Epithelial cell of esophagus (primary cell): ENCODE results near the gene PPARD.
"Not testable (repeated sequence)": the region's sequence is repeated elsewhere in the genome, so short reads cannot be mapped to it uniquely, and the experiment has no call there.

ENCODE experiments used
- DNase-seq: peaks from one replicate; pipeline ENCODE4 v3.0.0; 2010; ENCODE audit warnings: low read depth
- H3K4me3 ChIP-seq: 2 replicates; pipeline ENCODE4 v1.5.1; 2011; ENCODE audit warnings: mild to moderate bottlenecking, low read length, control low read depth
- TF ChIP-seq, protein P1 (sequence below): IDR thresholded peaks from 2 replicates; pipeline ENCODE4 v1.5.1; 2011; ENCODE audit warnings: low read depth, mild to moderate bottlenecking, low read length, control low read depth, inconsistent platforms; ENCODE audit not compliant: insufficient read depth; ENCODE audit errors: missing control alignments

PPARD gene

DNA sequence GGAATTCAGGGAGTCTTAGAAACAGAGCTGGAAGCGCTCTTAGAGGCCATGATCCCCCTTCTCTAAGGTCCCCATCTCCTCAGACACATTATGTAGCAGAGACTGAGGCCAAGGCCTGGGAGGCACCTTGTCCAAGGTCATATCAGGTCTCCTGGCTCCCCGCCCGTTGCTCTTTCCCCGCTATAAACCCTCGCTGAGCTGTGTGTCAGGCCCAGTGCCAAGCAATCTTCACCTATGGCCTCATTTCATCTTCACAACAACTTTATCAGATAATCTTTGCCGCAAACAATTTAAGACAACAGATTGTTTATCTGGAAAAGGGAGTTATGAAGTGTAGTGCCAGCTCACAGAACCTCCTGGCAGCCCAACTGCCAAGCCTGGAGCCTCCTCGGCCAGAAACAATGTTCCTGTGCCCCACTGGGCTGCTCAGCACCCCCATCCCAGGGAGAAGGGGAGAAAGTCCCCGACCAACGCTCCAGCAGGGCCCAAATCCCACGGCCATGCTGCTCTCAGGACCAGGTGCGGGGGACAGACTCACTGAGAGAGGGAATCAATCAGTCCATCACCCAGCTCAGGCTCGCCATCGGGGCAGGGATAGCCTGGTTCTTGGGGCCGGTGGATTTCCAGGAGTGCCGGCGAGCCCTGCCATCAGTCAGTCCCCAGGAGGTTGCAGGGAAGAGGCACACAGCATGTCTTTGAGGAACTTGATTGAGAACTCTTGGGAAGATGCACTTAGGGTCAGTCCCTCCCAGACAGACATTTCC, 92.9 kb downstream of the PPARD start:
- no peak overlapping the region for H3K4me3 ChIP-seq
- no peak for DNase-seq
- TF ChIP-seq, protein P1, sequence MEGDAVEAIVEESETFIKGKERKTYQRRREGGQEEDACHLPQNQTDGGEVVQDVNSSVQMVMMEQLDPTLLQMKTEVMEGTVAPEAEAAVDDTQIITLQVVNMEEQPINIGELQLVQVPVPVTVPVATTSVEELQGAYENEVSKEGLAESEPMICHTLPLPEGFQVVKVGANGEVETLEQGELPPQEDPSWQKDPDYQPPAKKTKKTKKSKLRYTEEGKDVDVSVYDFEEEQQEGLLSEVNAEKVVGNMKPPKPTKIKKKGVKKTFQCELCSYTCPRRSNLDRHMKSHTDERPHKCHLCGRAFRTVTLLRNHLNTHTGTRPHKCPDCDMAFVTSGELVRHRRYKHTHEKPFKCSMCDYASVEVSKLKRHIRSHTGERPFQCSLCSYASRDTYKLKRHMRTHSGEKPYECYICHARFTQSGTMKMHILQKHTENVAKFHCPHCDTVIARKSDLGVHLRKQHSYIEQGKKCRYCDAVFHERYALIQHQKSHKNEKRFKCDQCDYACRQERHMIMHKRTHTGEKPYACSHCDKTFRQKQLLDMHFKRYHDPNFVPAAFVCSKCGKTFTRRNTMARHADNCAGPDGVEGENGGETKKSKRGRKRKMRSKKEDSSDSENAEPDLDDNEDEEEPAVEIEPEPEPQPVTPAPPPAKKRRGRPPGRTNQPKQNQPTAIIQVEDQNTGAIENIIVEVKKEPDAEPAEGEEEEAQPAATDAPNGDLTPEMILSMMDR: no peak

DNA sequence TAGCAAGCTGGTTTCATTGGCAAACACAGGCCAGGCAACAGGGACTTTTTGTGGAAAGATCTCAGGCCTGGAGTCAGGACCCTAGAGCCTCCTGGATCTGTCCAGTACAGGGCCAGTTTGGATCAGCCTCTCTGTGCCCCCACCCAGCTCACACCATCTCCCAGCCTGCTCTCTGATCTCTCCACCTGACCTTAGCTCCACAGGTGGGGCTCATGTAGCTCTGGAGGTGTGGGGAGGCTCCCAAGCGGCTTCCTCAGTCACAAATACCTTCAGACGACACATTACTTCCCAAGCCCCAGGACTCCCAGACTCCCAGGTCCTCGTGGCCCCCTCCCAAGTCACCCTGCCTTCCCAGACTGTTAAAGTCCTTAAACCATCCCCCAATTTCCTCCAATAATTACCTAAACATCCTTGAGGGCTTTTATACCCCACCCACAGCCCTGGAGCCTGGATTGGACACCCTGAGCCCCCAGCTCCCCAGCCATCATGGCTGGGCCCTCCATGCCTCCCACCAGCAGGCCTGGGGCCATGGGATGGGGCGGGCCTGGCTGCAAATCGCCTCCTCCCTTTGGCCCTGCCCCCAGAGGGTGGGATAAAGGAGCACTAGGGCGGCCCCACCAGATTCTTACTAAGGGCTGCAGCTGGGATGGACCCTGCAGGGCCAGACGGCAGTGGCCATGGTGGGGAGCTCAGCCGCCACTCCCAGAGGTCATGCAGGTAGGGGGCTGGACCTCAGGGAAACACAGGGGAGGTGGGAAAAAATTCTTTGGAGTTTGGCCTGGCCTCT, 93.9 kb downstream of the PPARD start:
- DNase-seq: no peak
- no peak overlapping the region for H3K4me3 ChIP-seq
- TF ChIP-seq, protein P1: no peak

DNA sequence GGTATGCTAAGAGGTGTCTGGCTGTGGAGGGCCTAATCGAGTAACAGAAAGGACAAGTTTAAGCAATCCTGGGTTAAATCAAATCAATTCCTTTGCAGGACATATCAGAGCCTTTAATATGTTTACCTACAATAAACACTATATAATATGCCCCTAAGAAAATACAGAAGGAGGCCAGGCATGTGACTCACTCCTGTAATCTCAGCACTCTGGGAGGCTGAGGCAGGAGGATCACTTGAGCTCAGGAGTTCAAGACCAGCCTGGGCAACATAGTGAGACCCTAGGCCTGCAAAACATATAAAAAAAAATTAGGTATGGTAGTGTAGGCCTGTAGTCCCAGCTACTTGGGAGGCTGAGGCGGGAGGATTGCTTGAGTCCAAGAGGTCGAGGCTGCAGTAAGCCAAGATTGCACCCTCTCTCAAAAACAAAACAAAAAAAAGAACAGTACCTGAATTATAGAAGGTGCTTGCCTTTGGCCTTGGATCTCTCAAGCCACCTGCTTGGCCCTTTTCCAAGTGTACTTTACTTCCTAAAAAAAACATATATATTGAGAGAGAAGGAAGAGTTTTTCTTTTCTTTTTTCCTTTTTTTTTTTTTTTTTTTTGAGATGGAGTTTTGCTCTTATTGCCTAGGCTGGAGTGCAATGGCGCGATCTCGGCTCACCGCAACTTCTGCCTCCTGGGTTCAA, 96.2 kb downstream of the PPARD start:
- DNase-seq, H3K4me3 ChIP-seq: not testable (repeated sequence)

DNA sequence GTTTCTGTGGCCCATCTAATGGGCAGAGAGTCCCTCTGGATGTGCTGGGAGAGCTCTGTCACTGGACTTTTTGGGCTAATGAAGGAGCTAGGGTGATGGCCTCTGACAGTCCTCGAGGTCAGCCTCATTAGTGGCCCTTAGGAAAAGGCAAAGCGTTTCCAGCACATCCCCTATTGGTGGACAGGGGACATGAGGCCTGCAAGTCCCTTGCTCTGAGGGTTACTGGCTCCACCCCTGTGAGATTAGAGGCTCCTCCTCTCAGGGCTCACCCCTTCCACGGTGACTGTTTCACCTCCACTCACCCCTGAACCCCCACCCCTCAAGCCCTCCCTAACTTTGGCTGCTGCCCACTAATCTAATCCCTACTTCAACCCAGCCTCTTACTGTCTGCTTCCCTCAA, 97.0 kb downstream of the PPARD start:
- no peak for DNase-seq
- TF ChIP-seq, protein P1: no peak
- H3K4me3 ChIP-seq: no peak overlapping the region

DNA sequence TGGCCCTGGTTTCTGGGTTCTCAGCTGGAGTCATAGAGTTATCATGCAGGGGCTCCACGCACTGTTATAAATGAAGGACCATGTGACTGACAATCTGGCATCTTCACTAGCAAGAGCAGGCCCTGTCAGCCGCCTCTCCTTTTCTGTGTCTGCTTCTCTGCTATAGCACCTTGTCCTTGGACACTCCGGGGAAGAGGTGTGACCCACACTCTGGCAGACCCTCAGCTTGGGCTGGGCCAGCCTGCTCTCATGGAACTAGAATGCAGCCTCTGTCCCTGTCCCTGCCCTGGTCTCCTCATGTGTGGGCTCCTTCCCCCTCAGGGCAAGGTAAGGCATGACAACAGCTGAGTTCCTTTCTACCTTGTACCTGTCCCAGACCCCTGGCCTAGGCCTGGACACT, 98.8 kb downstream of the PPARD start:
- TF ChIP-seq, protein P1: no peak
- DNase-seq: no peak

DNA sequence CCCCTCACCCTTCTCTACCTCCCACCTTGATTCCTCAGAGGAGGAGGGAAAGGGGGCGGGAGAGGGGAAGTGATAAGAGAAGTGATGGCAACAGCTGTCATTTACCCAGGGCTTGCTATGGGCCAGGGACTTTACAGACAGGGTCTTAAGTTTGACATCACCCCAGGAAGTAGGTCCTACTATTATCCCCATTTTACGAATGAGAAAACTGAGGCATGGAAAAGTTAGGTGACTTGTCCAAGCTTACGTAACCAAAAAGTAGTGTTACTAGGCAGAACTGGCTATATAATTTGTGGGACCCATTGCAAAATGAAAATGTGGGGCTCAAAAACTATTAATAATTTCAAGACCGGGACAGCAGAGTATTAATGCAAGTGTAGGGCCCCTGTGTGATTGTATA, 99.3 kb downstream of the PPARD start:
- TF ChIP-seq, protein P1: no peak
- no peak for DNase-seq
- H3K4me3 ChIP-seq: no peak overlapping the region

More for the DNA sequence above, 98.8 kb downstream of the PPARD start:
- H3K4me3 ChIP-seq: no peak overlapping the region

DNA sequence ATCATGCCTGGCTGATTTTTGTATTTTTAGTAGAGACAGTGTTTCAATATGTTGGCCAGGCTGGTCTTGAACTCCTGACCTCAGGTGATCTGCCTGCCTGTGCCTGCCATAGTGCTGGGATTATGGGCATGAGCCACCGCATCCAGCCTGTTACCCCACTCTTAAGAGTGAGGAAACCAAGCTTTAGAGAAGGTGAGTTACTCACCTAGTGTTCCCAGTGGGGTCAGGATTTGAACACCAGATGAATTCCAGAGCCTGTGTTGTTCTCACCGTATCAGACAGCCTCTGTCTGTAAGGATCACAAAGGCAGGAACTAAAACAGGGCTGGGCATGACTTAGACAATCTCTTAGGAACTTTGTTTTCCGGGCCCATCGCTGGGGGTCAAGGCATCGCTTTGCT, 100.3 kb downstream of the PPARD start:
- H3K4me3 ChIP-seq: no peak overlapping the region
- TF ChIP-seq, protein P1: no peak
- peak; percentile 58 for DNase-seq
